Stimulated activated CD4-positive, alpha-beta T cell treated with anti-CD3 and anti-CD28 coated beads, Interleukin-4, amount 100 ng/mL, for 24 hours (primary cell): ENCODE results near the gene ZNF284.

ENCODE experiments used
- DNase-seq: peaks from one replicate; pipeline ENCODE4 v3.0.0-alpha.2; 2020

Gene ZNF284

GRCh38 chr19:44071824-44072542 lies at the start of gene ZNF284:
Gene ZNF284 (plus strand): TSS chr19:44072159. CDS start chr19:44076390, 4,231 bp downstream.
- DNase-seq = peak; percentile 85

- no peak for DNase-seq
Observed at GRCh38 chr19:44024900-44025216, 47.1 kb upstream of the ZNF284 start.

GRCh38 chr19:44025217-44025936 lies 46.6 kb upstream of the ZNF284 start, which contains the start of gene ZNF222:
Gene ZNF222 (plus strand): TSS chr19:44025379. CDS start chr19:44025437, 58 bp downstream.
- peak; percentile 85 for DNase-seq

- no peak for DNase-seq
Observed at GRCh38 chr19:44026622-44027021, 45.3 kb upstream of the ZNF284 start.

GRCh38 chr19:44032001-44032610 lies 39.9 kb upstream of the ZNF284 start:
- no peak for DNase-seq

- DNase-seq = no peak
Observed at GRCh38 chr19:44042147-44042546, 29.8 kb upstream of the ZNF284 start.

GRCh38 chr19:44050740-44051649 lies 21.0 kb upstream of the ZNF284 start:
- DNase-seq = peak; percentile 13

- DNase-seq = peak; percentile 81
Observed at GRCh38 chr19:44051650-44052402, 20.1 kb upstream of the ZNF284 start, which contains the start of gene ZNF223. Gene ZNF223 (plus strand): TSS chr19:44052036. CDS start chr19:44055177, 3,141 bp downstream.

GRCh38 chr19:44055870-44056269 lies 16.1 kb upstream of the ZNF284 start:
- DNase-seq = no peak

GRCh38 chr19:44059229-44059628 lies 12.7 kb upstream of the ZNF284 start:
- no peak for DNase-seq

GRCh38 chr19:44061038-44061437 lies 10.9 kb upstream of the ZNF284 start:
- no peak for DNase-seq

- DNase-seq = no peak
Observed at GRCh38 chr19:44066305-44066704, 5.7 kb upstream of the ZNF284 start.

- DNase-seq = no peak
Observed at GRCh38 chr19:44069415-44069814, 2.5 kb upstream of the ZNF284 start.

GRCh38 chr19:44072543-44073401 lies 813 bp downstream of the ZNF284 start:
- no peak for DNase-seq

- DNase-seq = no peak
Observed at GRCh38 chr19:44076325-44076724, 4.4 kb downstream of the ZNF284 start.

- DNase-seq = no peak
Observed at GRCh38 chr19:44092108-44092507, 20.1 kb downstream of the ZNF284 start.

GRCh38 chr19:44093931-44094765 lies 22.2 kb downstream of the ZNF284 start, which contains the start of gene ZNF224:
Gene ZNF224 (plus strand): TSS chr19:44094361. CDS start chr19:44097874, 3,513 bp downstream.
- DNase-seq = peak; percentile 87

GRCh38 chr19:44107751-44108150 lies 35.8 kb downstream of the ZNF284 start:
- no peak for DNase-seq

GRCh38 chr19:44109458-44109857 lies 37.5 kb downstream of the ZNF284 start:
- DNase-seq = no peak
